Mucosa of descending colon (tissue), 3 donors: ENCODE data around the gene SVEP1. TPM values are rescaled to one million over a fixed set of nuclear protein-coding genes. Genes with fewer than 3 reads are reported as not detected.

Experiments
- ATAC-seq: fragments of 200-7000 bp; cut with Tn5 transposase; one replicate; pipeline ENCODE4 v1.9.1; 2020; ENCODE audit warnings: mild to moderate bottlenecking, moderate library complexity
- DNase-seq, 3 donors: peaks; one replicate each; pipeline ENCODE4 v3.0.0-alpha.2; 2020
- H3K36me3 ChIP-seq: fragments of 200-600 bp; one replicate; pipeline ENCODE4 v1.8.0; 2021; ENCODE audit warnings: low read depth, mild to moderate bottlenecking
- H3K4me1 ChIP-seq: fragments of 200-600 bp; one replicate; pipeline ENCODE4 v1.8.0; 2021; ENCODE audit warnings: low read depth, mild to moderate bottlenecking
- H3K4me3 ChIP-seq: fragments of 200-600 bp; one replicate; pipeline ENCODE4 v1.8.0; 2021; ENCODE audit warnings: mild to moderate bottlenecking
- H3K9me3 ChIP-seq: fragments of 200-600 bp; one replicate; pipeline ENCODE4 v1.8.0; 2021; ENCODE audit warnings: mild to moderate bottlenecking
- CTCF ChIP-seq: fragments of 200-600 bp; IDR thresholded peaks from one replicate; pipeline ENCODE4 v1.8.0; 2022; ENCODE audit warnings: antibody characterized with exemption, mild to moderate bottlenecking
- intact Hi-C, 2 donors: fragments of 100-400 bp; cut with DNase I in 1 of 2; cut with micrococcal nuclease in 1 of 2; formaldehyde crosslinking; loops; one replicate each; pipeline versions ENCODE4 v1.11.0 to v1.11.1; 2022; cut with DNase I, micrococcal nuclease
- total RNA-seq, 3 donors: library from RNA; stranded (reverse); fragmentation: NEBNext Ultra II Directional in 2 of 3; extraction: Animal tissue kit (Norgen Biotek cat#: 25700) in 2 of 3; gene quantifications; one replicate each; pipeline versions ENCODE4 v1.2.1 to v1.2.4, GENCODE V29; 2021 to 2023
- donor health status: DM: no; HTN: no; CAD: no; lungs with moderate emphysema.
- donor health status: DM: no; HTN: no; CAD: no.
- donor health status: DM: no; HTN: yes; CAD: no.

SVEP1 gene
- total RNA-seq, 3 donors from 2014 or later, result 3.6 to 20.4 (median 12.0) TPM

GRCh38 chr9:110579862-110580219 is 300 bp upstream of the SVEP1 start:
- TF ChIP-seq CTCF, result no peak
- peak; percentile 20 for ATAC-seq
- no peak for DNase-seq

GRCh38 chr9:110578575-110579033 is 937 bp downstream of the SVEP1 start:
- no peak for ATAC-seq
- intact Hi-C loops, result no loop called here

More at GRCh38 chr9:110579862-110580219, 300 bp upstream of the SVEP1 start:
- Histone ChIP-seq H3K9me3 (no peaks in the 10 kb centered on the region), H3K4me3 (no peak overlapping the region), H3K36me3 (no peaks in the 10 kb centered on the region), H3K4me1 (no peaks in the 10 kb centered on the region)
- intact Hi-C loops, result no loop called here

GRCh38 chr9:110575945-110576344 is 3.6 kb downstream of the SVEP1 start:
- DNase-seq (no peak), ATAC-seq (no peak)
- Histone ChIP-seq H3K9me3 (no peaks in the 10 kb centered on the region), H3K36me3 (no peaks in the 10 kb centered on the region), H3K4me3 (no peak overlapping the region), H3K4me1 (no peaks in the 10 kb centered on the region)
- no peak for TF ChIP-seq CTCF
- intact Hi-C loops, result no loop called here

More at GRCh38 chr9:110578575-110579033, 937 bp downstream of the SVEP1 start:
- no peak for TF ChIP-seq CTCF
- Histone ChIP-seq H3K9me3 (no peaks in the 10 kb centered on the region), H3K4me3 (no peak overlapping the region), H3K36me3 (no peaks in the 10 kb centered on the region), H3K4me1 (no peaks in the 10 kb centered on the region)
- DNase-seq, result no peak

GRCh38 chr9:110575169-110575568 is 4.4 kb downstream of the SVEP1 start:
- H3K4me3 ChIP-seq, result no peak overlapping the region
- no peak for ATAC-seq
- TF ChIP-seq CTCF, result no peak
- H3K9me3 ChIP-seq, result no peaks in the 10 kb centered on the region
- no peaks in the 10 kb centered on the region for H3K4me1 ChIP-seq
- intact Hi-C loops, result no loop called here
- H3K36me3 ChIP-seq, result no peaks in the 10 kb centered on the region
- no peak for DNase-seq

- Histone ChIP-seq H3K4me3 (no peak overlapping the region), H3K36me3 (no peaks in the 10 kb centered on the region), H3K4me1 (no peaks in the 10 kb centered on the region), H3K9me3 (no peaks in the 10 kb centered on the region)
- no peak for TF ChIP-seq CTCF
- ATAC-seq (no peak), DNase-seq (no peak)
- intact Hi-C loops, result no loop called here
These were observed 6.2 kb downstream of the SVEP1 start for GRCh38 chr9:110573305-110573704.
